Fibroblast of gingiva (primary cell): ENCODE results near the gene DAB1.
"Not testable (repeated sequence)": the region's sequence is repeated elsewhere in the genome, so short reads cannot be mapped to it uniquely, and the experiment has no call there.

ENCODE experiments used
- DNase-seq: peaks from one replicate; pipeline ENCODE4 v3.0.0-alpha.2; 2011; ENCODE audit warnings: low read depth

DAB1 gene

DNA sequence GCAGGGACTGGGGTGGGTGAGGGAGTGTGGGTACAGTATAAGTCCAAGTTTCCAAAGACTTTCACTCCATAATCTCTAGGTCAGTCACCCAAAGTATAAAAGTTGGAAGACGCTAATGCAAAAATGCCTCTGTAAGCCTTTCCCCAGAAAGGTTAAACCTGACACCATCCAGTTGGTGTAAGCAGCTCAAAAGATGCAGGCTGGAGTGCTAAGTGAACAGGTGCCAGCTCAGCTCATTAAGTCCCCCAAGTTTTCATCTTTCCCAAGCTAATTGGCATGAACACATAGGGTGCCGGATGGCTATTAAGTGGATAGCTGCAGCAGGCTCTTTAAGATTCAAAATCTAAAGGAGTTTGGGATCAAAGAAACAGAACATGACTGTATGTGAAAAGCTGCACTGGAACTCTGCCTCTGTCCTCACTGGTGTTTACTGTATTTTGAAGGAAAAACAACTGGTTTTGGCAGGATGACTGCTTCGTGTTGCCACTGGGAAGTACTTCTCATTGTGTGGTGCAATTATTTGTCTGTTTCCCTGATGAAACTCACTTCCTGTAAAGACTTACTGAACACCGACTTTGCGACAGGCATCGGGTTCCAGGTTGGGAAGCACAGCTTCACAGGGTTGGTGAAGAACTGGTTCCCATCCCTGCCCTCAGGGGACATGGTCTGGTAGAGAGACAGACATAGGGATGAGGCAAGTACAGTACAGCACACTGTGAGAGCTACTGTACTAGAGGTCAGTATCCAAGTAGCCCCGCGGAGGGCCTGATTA lies 152.7 kb downstream of the DAB1 start:
- no peak for DNase-seq

GRCh38 chr1:57269630-57270225 lies 154.1 kb downstream of the DAB1 start:
- DNase-seq = no peak

GRCh38 chr1:57265104-57265503 lies 158.8 kb downstream of the DAB1 start:
- no peak for DNase-seq

GRCh38 chr1:57262472-57262871 lies 161.4 kb downstream of the DAB1 start:
- no peak for DNase-seq

DNA sequence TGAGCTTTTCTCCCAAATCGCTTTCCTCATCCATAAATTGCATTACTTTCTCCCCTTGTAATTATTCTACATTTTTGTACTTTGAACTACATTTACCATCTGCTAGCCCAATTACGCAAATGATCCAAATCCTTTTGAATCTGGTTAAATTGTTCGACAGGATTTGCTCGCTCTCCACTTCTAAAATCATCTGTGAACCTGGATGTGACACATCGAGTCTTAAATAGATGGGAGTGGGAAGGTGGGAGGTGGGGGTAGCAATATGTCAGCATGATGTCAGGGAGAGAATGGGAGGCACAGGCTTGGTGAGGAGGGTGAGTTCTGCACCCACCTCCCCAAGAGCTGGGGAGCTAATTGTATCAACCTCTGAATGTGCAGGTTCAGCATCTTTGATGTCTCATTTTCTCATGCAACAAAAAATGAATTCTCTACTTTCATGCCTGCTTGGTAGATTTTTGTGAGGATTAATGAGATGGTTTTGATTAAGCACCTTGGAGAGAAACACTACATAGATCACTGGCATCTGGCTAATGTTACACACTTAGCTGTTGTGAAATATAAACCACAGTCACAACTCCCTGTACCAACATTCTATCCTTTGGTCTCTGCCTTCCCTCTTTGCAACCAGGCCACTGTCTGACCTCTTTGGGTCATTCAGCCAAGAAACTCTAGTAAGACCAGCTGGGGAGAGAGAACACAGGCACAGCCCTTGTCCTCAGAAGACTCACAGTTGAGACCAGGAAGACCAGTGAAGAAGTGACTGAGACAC lies 165.1 kb downstream of the DAB1 start:
- no peak for DNase-seq

DNA sequence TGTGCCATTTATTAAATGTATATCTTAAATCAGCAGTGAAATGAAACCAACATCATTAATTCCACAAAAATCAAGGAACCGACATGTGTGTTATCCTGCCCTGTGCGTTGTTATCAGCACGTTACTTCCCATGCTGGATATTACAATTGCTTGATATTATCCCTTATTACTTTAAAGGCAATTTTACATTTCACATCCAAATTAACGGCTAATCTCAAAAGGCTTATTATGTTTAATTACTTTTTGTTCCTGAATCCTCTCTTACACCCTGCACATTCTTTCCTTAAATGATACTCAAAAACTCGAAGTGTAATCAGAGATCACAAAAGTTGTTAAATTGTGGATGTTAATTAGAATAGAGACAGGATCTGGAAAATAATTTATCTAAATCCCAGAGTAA lies 167.9 kb downstream of the DAB1 start:
- DNase-seq = no peak

DNA sequence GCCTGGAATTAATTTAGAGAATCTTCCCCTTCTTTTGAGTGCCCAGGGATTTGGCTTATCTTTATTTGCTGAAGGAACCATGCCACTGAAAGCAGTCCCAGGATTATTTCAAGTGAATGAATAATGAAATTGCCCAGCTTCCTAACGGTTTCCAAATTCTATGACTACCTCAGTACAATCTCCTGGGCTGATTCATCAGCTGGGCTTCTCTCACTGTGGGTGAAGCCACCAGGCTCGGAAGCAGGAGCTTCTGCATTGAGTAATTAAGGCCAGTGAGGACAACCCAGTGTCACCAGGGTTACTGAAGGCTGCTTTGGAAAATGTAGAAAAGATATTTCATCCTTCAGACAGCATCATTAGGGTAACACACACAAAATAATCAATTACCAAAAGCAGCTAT lies 169.8 kb downstream of the DAB1 start:
- no peak for DNase-seq

DNA sequence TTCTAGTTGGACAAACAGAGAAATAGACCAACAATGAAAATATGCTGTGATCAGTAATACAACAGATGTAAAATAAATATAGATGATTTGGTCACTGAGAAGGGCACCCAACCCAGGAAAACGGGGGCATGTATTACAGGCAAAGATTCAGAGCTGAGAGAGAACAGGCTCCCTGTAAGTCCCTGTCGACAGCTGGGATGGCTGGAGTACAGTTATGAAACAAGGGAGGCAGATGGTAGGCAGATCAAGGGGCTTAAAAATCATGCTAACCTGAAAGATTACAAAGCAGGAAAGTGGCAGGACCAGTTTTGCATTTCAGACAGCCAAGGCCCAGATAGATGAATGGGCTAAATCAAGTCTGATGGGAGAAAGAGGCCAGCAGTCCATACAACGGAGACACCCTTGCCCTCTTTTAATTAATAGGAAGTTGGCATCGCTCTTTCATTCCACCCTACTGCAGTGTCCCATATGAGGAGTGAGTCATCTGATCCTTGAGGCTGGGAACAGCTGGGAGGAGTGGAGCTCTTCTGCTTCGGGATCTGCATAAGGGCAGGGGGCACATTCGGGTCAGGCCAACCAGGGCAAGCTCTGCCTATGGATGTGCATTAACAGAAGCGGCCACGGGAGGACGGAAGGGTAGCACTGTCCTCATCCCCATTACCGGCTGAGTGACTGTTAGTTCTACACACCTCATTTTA lies 171.1 kb downstream of the DAB1 start:
- DNase-seq = no peak

- DNase-seq = no peak
These were observed 173.8 kb downstream of the DAB1 start for GRCh38 chr1:57250021-57250420.

- no peak for DNase-seq
These were observed 174.3 kb downstream of the DAB1 start for GRCh38 chr1:57249511-57249910.

DNA sequence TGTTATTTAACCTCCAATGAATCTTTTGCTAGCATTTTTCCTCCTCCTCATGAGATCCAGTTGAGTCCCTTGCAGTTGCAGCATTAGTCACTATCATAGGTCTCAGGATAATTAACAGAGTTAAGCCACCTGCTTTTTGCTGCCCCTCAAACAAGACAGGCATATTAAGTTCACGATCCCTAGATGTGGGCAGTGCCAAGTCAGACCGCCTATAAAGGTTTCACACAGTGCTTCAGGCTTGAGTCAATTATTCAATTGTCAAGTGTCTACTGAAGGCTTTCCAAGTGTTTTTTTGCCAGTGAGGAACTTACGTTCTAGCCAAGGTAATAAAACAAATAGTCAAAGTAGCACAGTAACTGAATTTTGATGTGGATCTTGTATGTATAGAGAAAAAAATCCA lies 175.0 kb downstream of the DAB1 start:
- DNase-seq = no peak

GRCh38 chr1:57238233-57238781 lies 185.6 kb downstream of the DAB1 start:
- DNase-seq = no peak

DNA sequence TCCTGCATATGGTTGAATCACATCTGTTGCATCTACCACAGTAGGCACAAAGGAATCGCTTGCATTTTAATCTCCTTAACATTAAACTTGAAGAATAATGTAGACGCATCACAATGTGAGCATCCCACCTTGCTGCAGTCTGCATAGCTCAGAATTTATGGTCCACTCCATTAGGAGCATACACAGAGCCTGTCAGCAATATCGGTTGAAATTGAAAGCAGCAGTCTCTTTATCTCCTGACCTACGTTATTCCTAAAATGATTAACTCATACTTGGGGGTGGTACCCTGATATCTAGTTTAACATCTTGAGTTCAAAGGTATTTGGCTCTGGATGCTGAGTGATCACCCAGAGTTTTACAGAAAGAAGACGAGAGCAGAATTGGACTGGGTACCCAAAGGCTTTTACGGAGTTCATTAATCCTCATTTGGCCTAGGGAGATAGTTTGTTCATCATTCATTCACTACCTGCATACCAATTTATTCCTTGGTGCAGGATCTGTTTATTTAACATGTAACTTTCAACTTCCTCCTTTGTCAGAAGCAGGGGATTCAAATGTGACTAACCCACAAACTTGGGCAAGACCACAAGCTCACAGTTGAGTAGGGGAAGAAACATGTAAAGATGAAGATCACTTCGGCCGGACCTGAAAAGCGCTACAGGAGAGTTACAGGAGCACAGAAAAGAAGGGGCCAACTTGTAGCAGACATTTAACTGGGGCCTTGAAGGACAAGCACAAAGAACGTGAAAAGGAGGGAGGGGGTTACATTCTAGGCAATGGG lies 187.9 kb downstream of the DAB1 start:
- no peak for DNase-seq

DNA sequence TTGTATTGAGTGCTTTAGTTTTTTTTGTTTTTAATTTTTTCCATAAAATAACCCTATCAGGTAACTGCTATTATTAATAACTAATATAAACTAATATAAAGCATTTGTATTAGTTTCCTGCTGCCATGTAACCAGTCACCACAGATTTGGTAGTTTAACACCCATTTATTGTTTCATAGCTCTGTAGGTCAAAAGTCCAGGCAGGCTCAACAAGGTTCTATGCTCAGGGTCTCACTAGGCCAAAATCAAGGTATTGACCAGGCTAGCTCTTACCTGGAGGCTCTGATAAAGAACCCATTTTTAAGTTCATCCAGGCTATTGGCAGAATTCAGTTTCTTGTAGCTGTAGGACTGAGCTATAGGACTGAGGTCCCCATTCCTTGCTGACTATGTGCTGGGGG lies 189.4 kb downstream of the DAB1 start:
- no peak for DNase-seq

DNA sequence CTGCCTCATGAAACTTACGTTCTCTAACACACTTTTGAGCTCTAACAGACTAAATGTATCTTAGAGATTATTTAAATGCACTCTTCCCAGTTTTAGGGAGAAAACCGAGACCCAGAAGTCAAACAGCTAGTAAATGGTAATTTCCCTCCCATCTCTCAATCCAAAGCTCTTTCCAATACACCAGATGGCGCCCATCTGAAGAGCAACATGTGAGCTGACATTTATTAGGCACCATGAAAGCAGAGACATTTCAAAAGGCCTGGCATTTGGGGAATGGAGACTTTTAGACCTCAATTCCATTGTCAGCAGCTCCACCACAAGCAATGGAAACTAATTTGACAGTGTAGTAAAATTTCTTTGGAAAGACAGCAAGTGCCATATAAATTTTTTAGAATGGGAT lies 191.4 kb downstream of the DAB1 start:
- DNase-seq = no peak

- no peak for DNase-seq
These were observed 193.9 kb downstream of the DAB1 start for GRCh38 chr1:57229998-57230397.

DNA sequence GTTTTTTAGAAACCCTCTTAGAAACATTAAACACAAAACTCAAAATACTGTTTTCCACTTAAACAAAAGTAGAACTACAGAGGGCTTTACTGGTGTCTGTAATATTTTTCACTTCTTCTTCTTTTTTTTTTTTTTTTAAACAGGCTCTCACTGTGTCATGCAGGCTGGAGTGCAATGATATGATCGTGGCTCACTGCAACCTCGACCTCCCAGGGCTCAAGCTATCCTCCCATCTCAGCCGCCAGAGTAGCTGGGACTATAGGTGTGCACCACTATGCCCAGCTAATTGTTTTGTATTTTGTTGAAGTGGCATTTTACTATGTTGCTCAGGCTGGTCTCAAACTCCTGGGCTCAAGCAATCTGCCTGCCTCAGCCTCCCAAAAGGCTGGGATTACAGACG lies 194.8 kb downstream of the DAB1 start:
- DNase-seq = no peak

- no peak for DNase-seq
These were observed 201.1 kb downstream of the DAB1 start for GRCh38 chr1:57222801-57223200.

GRCh38 chr1:57222307-57222706 lies 201.6 kb downstream of the DAB1 start:
- no peak for DNase-seq

GRCh38 chr1:57220905-57221304 lies 203.0 kb downstream of the DAB1 start:
- DNase-seq = not testable (repeated sequence)

GRCh38 chr1:57218487-57219079 lies 205.3 kb downstream of the DAB1 start:
- no peak for DNase-seq
